ENCODE measurements around the gene DUSP5. TPM values are rescaled to one million over a fixed set of nuclear protein-coding genes. Genes with fewer than 3 reads are reported as not detected.

Gene DUSP5
- total and polyA plus RNA-seq, 2 of the 4 experiments (the other 2 are of a cell fraction), result 42.1 to 48.1 TPM

DNA sequence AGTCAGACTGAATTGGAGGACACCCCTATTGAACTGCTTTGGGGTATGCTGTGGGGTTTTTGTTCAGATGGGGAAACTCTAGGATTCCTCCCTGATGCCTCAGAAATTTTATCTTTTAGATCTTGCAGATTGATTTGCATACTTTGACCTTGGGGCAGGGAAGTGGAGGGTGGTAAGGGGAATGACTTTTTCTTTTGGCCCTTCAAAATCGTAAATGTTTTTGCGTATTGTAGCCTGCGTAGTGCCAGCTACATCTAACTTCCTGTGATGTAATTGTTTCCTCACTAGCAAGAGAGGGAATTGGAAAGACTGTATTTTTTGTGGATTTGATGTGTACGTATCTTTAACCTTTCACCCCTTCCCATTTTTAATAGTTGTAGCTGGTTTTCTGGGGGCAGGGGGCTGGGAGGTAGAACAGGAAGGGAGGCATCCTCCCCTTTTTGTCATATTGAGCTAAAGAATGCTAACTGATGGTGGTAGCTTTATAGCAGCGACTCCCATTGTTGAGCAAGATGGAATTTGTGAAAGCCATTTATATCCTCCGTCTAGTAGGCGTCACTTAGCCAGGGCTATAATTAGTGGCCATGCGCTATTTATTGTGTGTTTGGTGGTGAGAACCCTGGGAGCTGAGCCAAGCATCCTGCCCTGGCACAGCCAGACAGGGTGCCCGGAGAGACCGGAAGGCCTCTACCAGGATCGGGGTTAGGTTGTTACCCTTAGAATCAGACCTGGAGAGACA lies 11.3 kb downstream of the DUSP5 start (continued):
- no peak for TF ChIP-seq RAD21 (IDR thresholded peaks at IDR 0.05; ENCODE audit: low read length)

DNA sequence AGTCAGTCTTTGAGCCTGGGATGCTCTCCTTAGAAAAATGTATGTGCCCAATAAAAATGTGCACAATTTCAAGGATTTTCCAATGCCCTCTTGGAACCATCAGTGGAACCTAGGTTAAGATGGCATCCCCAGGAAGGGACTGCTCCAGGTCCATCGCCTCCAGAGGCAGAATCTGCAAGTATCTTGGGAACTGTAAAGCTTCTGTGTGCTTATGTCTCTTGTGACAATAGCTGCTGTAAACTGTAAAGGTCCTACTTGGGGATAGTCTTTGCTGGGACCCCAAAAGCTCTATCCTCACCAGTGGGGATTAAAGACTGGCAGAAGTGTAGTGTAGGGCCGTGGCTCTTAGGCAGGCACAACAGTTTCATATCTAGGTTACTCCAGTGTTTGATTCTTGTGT lies 11.9 kb downstream of the DUSP5 start:
- dilution Hi-C loops (cut with HindIII; ENCODE audit: low sequenced_read_pairs, unreplicated experiment), result no loop called here
- no peak for TF ChIP-seq MAZ (IDR thresholded peaks at IDR 0.05; ENCODE audit: borderline replicate concordance, low read depth, low read length)
- TF ChIP-seq, protein P1, sequence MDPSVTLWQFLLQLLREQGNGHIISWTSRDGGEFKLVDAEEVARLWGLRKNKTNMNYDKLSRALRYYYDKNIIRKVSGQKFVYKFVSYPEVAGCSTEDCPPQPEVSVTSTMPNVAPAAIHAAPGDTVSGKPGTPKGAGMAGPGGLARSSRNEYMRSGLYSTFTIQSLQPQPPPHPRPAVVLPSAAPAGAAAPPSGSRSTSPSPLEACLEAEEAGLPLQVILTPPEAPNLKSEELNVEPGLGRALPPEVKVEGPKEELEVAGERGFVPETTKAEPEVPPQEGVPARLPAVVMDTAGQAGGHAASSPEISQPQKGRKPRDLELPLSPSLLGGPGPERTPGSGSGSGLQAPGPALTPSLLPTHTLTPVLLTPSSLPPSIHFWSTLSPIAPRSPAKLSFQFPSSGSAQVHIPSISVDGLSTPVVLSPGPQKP (IDR thresholded peaks at IDR 0.05; ENCODE audit: borderline replicate concordance, low read depth, low read length), result no peak
- no peak for TF ChIP-seq MXI1 (IDR thresholded peaks at IDR 0.05; ENCODE audit: borderline replicate concordance, low read depth, low read length)
- TF ChIP-seq NFE2L2 (IDR thresholded peaks at IDR 0.05; ENCODE audit: low read depth, low read length), result no peak
- TF ChIP-seq, protein P2, sequence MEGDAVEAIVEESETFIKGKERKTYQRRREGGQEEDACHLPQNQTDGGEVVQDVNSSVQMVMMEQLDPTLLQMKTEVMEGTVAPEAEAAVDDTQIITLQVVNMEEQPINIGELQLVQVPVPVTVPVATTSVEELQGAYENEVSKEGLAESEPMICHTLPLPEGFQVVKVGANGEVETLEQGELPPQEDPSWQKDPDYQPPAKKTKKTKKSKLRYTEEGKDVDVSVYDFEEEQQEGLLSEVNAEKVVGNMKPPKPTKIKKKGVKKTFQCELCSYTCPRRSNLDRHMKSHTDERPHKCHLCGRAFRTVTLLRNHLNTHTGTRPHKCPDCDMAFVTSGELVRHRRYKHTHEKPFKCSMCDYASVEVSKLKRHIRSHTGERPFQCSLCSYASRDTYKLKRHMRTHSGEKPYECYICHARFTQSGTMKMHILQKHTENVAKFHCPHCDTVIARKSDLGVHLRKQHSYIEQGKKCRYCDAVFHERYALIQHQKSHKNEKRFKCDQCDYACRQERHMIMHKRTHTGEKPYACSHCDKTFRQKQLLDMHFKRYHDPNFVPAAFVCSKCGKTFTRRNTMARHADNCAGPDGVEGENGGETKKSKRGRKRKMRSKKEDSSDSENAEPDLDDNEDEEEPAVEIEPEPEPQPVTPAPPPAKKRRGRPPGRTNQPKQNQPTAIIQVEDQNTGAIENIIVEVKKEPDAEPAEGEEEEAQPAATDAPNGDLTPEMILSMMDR (conservative IDR thresholded peaks at IDR 0.05; ENCODE audit: low read depth, low read length), result no peak
- no peak for TF ChIP-seq FOS (IDR thresholded peaks at IDR 0.05; ENCODE audit: low read depth, low read length)
- no peak for TF ChIP-seq SMC3 (IDR thresholded peaks at IDR 0.05; ENCODE audit: low read depth, low read length)
- TF ChIP-seq MAFK (IDR thresholded peaks at IDR 0.05; ENCODE audit: low read depth, low read length), result no peak
- no peak for TF ChIP-seq POLR2A (IDR thresholded peaks at IDR 0.05; ENCODE audit: low read depth, low read length)
- TF ChIP-seq RFX5 (IDR thresholded peaks at IDR 0.05; ENCODE audit: low read depth, low read length), result no peak
- no peak for TF ChIP-seq BHLHE40 (IDR thresholded peaks at IDR 0.05; ENCODE audit: low read depth, low read length)
- no peak for TF ChIP-seq CEBPB (IDR thresholded peaks at IDR 0.05; ENCODE audit: low read depth, low read length)
- TF ChIP-seq RAD21 (IDR thresholded peaks at IDR 0.05; ENCODE audit: low read length), result no peak
- no peak for TF ChIP-seq CHD1 (IDR thresholded peaks at IDR 0.05; ENCODE audit: low read depth, low read length)
- TF ChIP-seq RCOR1 (IDR thresholded peaks at IDR 0.05; ENCODE audit: insufficient replicate concordance, low read length), result no peak

More for the DNA sequence above, 11.9 kb downstream of the DUSP5 start:
- BruUV-seq (replicated peaks), result no TSS peak
- H2BK20ac ChIP-seq (ENCODE audit: low read depth, low read length), result no peak overlapping the region
- peaks cover 19% of the 10 kb centered on the region for H3K4me1 ChIP-seq (ENCODE audit: control insufficient read depth, insufficient read depth, low read length)
- no peak overlapping the region for H2AFZ ChIP-seq (replicated peaks; ENCODE audit: low read length, poor library complexity)
- no peak overlapping the region for H3K27ac ChIP-seq (ENCODE audit: insufficient read depth, low read length)
- no peak overlapping the region for H3K4me2 ChIP-seq (ENCODE audit: low read depth, low read length)
- no peak overlapping the region for H3K56ac ChIP-seq (ENCODE audit: extremely low read depth, insufficient read depth, low read length)
- H3K9me1 ChIP-seq (ENCODE audit: insufficient read depth, low read length), result peaks cover 44% of the 10 kb centered on the region
- no peak overlapping the region for H3K4me3 ChIP-seq (ENCODE audit: insufficient read depth, low read depth, low read length)
- intact Hi-C loops (cut with micrococcal nuclease) (no loop called here), in situ Hi-C loops (cut with MboI; ENCODE audit: low sequenced_read_pairs) (no loop called here)
- DNase-seq (no peak), ATAC-seq (ENCODE audit: low read depth) (no peak)
- ChIA-PET CTCF (no interaction called here), POLR2A (ENCODE audit: unreplicated experiment) (no interaction called here)
- no peak overlapping the region for H3K14ac ChIP-seq (replicated peaks; ENCODE audit: low read depth, low read length)
- no peak overlapping the region for H2BK15ac ChIP-seq (ENCODE audit: low read depth, low read length)
- no peak overlapping the region for H3K18ac ChIP-seq (ENCODE audit: low read depth, low read length)
- H2AK9ac ChIP-seq (replicated peaks; ENCODE audit: low read depth, low read length, poor library complexity), result no peak overlapping the region
- H3K27me3 ChIP-seq (ENCODE audit: control insufficient read depth, insufficient read depth, low read length), result no peaks in the 10 kb centered on the region
- H3K36me3 ChIP-seq (ENCODE audit: control insufficient read depth, insufficient read depth, low read length), result peaks cover 63% of the 10 kb centered on the region
- no peaks in the 10 kb centered on the region for H3K9me3 ChIP-seq (ENCODE audit: control insufficient read depth, insufficient read depth, low read length)
- H3K9ac ChIP-seq (ENCODE audit: low read depth, low read length), result no peak overlapping the region
- H4K8ac ChIP-seq (ENCODE audit: low read depth in 2 of 2, low read length in 2 of 2), result no peak overlapping the region
- peaks cover 63 to 96% of the 10 kb centered on the region in 2 experiments for H3K79me1 ChIP-seq (ENCODE audit: low read depth in 1 of 2, low read length in 2 of 2)
- H3K4ac ChIP-seq (ENCODE audit: low read depth, low read length), result no peak overlapping the region
- peaks cover 56% of the 10 kb centered on the region for H4K20me1 ChIP-seq (ENCODE audit: insufficient read depth, low read length)
- no peak overlapping the region for H2AK5ac ChIP-seq (ENCODE audit: low read depth, low read length)
- no CpG with 5 or more reads among the region's 2 CpGs for WGBS, 2 experiments (ENCODE audit: extremely low coverage in 2 of 2, insufficient read length in 1 of 2)
- no peak overlapping the region for H4K91ac ChIP-seq (ENCODE audit: insufficient read depth, low read depth, low read length)
- no peak overlapping the region for H2BK5ac ChIP-seq (ENCODE audit: low read depth, low read length, poor library complexity, severe bottlenecking)
- no peak overlapping the region for H3K23ac ChIP-seq (ENCODE audit: low read depth, low read length)
- H4K5ac ChIP-seq (ENCODE audit: low read depth, low read length), result no peak overlapping the region
- H2BK120ac ChIP-seq (ENCODE audit: low read depth, low read length), result no peak overlapping the region
